Epithelial cell of prostate (primary cell): Measurements from ENCODE around the gene KCNJ14.

Experiments
- DNase-seq: peaks from one replicate; pipeline ENCODE4 v3.0.0-alpha.2; 2011; ENCODE audit warnings: low read depth, low spot score
- H3K27ac ChIP-seq: fragments of 450-650 bp; 2 replicates; pipeline ENCODE4 v1.5.1; 2017; ENCODE audit warnings: mild to moderate bottlenecking

KCNJ14 gene

DNA sequence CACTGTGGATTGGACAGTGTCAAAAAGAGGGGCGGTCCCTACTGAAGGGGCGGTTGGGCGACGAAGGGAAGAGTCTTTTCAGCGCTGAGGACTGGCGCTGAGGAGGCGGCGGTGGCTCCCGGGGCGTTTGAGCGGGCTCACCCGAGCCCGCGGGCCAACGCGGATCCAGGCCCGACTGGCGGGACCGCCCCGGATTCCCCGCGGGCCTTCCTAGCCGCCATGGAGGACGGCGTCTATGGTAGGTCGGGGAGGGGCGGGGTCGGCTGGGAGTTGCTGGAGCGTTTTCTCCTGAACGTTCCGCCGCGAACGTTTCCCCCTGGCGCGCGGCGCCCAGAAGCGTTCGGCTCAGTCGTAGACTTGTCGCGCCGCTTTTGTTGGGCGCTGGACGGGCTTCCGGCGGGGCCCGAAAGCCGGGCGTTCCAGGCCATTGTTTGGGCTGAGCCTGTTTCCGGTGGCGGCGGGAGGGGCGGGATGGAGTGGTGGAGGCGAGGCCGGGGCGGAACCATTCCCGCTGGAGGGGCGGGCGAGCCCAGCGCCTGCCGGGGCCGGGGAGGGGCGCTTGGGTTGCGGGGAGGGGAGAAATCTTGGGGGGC, 14.0 kb downstream of the KCNJ14 start, which contains the start of gene CYTH2:
TSS of gene CYTH2 (plus strand) at position 81 of the 593 bp plus-strand sequence. CDS start at position 220, 139 bp downstream.
- peak within 1 kb of the TSS; percentile 94 for H3K27ac ChIP-seq
- no peak for DNase-seq

- H3K27ac ChIP-seq, result peak overlapping the region; percentile 94
- DNase-seq, result no peak
Observed at GRCh38 chr19:48469934-48470680, 14.7 kb downstream of the KCNJ14 start.

GRCh38 chr19:48470856-48471255, 15.5 kb downstream of the KCNJ14 start:
- no peak for DNase-seq
- no peak overlapping the region for H3K27ac ChIP-seq

DNA sequence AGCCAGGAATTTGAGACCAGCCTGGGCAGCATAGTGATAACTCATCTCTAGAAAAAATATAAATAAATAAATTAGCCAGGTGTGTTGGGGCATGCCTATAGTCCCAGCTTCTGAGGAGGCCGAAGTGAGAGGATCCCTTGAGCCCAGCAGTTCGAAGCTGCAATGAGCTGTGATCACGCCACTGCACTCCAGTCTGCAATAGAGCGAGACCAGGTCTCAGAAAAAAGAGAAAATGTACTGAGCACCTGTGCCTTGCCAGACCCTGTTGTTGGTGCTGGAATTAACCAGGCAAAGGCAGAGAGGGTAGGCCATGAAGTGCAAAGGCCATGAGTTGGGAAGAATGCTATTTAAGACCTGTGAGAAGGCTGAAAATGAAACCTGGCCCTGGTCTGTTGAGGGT, 16.5 kb downstream of the KCNJ14 start:
- H3K27ac ChIP-seq, result no peak overlapping the region
- DNase-seq, result no peak

- no peak for DNase-seq
- H3K27ac ChIP-seq, result no peak overlapping the region
Observed at GRCh38 chr19:48473161-48473966, 18.0 kb downstream of the KCNJ14 start.

DNA sequence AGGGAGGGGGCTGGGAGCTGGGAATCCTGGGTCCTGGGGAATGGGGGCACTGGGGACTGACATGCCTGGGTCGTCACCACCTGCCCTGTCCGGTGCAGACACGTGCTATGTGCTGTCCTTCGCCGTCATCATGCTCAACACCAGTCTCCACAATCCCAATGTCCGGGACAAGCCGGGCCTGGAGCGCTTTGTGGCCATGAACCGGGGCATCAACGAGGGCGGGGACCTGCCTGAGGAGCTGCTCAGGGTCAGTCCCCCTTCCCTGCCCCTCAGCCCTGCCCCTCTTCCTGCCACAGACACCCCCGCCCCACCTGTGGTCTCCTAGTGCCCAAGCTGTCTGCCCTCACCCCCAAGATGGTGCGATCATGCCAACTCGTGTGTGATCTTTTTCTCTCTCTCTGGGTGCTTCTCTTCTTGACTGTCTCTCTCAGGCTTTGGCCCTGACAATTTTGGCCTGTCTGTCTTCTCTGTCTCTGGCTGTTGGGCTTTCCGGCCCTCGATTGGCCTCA, 18.8 kb downstream of the KCNJ14 start:
- no peak for DNase-seq
- no peak overlapping the region for H3K27ac ChIP-seq

- no peak overlapping the region for H3K27ac ChIP-seq
- DNase-seq, result no peak
Observed at GRCh38 chr19:48475369-48476068, 20.1 kb downstream of the KCNJ14 start.

DNA sequence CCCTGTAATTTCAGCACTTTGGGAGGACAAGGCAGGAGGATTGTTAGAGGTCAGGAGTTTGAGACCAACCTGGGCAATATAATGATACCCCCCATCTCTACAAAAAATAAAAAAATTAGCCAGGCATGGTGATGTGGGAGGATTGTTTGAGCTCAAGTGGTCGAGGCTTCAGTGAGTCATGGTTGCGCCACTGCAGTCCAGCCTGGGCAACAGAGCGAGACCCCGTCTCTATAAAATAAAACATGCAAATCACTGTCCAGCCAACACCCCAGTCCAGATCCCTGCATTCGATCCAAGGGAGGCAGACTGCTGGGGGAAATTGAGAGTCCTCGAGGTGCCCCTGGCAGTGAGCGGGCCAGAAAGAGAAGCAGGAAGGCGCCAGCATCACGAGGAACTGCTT, 20.8 kb downstream of the KCNJ14 start:
- no peak for DNase-seq
- H3K27ac ChIP-seq, result no peak overlapping the region

DNA sequence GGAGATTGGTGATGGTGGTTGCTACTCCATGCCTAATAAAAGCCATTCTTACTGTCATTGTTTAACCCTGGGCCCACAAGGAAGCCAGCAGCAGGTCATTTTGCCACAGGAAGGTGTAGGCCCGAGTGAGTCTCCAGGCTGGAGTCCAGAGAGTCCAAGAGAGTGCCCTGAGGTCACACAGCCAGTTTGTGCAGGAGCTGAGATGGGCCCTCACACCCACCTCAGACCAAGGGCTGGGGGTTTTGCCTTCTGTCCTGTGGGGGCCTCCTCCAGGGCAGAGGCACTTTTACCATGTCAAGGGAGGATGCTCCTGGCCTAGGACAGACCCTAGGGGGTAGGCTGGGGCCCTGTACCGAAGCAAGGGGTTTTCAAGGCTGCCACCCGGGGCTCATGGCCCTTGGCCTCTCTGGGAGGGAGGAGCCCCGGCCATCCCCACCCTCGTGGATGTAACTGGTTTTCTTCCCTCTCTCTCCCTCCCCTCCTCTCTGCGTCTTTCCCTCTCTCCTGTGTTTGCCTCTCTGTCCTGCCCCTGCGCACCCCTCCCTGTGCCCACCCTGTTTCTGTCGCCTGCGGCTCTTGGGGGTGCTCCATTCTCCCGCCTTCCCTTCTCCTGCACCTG, 21.8 kb downstream of the KCNJ14 start:
- H3K27ac ChIP-seq, result no peak overlapping the region
- DNase-seq, result no peak

DNA sequence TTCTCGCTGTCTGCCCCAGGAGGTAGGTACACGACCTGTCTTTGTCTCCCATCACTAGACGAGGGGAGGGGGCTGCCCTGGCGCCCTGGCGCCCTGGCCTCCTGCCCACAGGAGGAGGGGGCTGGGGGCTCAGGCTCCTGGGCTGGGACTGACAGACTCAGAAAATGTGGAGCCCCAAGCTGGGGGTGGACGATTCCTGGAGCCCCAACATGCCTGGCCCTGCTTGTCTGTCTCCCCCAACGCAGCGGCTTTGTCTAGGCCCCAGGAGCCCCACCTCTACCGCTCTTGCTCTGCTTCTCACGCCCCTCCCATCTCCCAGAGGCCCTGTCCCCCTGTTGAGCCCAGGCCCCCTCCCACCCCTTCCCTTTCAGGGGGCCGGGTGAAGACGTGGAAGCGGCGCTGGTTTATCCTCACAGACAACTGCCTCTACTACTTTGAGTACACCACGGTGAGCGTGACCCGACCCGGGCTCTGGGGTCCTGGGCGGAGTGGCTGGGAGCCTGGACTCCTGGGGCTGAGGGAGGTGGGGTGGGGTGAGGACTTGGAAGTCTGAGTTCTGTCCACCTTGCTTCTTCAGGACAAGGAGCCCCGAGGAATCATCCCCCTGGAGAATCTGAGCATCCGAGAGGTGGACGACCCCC, 22.4 kb downstream of the KCNJ14 start:
- no peak for DNase-seq
- H3K27ac ChIP-seq, result no peak overlapping the region

- H3K27ac ChIP-seq, result no peak overlapping the region
Observed at GRCh38 chr19:48478339-48479256, 23.2 kb downstream of the KCNJ14 start.

GRCh38 chr19:48479686-48480085, 24.3 kb downstream of the KCNJ14 start:
- no peak for DNase-seq
- H3K27ac ChIP-seq, result no peak overlapping the region

More at GRCh38 chr19:48478339-48479256, 23.2 kb downstream of the KCNJ14 start:
- DNase-seq, result no peak

DNA sequence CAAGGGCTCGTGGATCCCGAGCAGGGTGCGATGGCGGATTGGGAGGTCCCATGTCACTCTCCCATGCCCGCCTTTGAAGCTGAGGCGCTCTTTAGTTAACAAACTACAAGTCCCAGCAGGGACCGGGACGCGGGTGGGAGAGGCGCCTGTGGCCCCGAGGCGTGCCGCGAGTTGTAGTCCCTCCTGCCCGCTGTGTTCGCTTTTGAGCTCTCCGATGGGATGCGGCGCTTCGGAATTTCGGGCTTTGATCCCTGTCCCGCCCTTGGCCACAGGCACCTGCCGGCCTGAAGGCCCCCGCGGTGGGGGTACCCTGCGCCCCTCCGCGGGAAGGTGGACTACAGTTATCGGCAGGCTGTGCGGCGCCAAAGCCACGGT, 24.8 kb downstream of the KCNJ14 start:
- H3K27ac ChIP-seq, result peak overlapping the region; percentile 12
- no peak for DNase-seq

- DNase-seq, result no peak
- H3K27ac ChIP-seq, result peak overlapping the region; percentile 12
Observed at GRCh38 chr19:48480558-48481500, 25.5 kb downstream of the KCNJ14 start.

GRCh38 chr19:48481846-48482639, 26.7 kb downstream of the KCNJ14 start:
- no peak for DNase-seq
- no peak overlapping the region for H3K27ac ChIP-seq

- no peak overlapping the region for H3K27ac ChIP-seq
- DNase-seq, result no peak
Observed at GRCh38 chr19:48483301-48483700, 27.9 kb downstream of the KCNJ14 start.
